Left lung (tissue), 10 donors: ENCODE measurements around the gene HTRA1. TPM values are rescaled to one million over a fixed set of nuclear protein-coding genes. Genes with fewer than 3 reads are reported as not detected.

Experiments
- ATAC-seq: fragments of 200-7000 bp; cut with Tn5 transposase; one replicate; pipeline ENCODE4 v1.9.1; 2020; ENCODE audit warnings: moderate library complexity
- DNase-seq, 4 donors: peaks; one replicate each; pipeline ENCODE4 v3.0.0-alpha.2; 2013 to 2020
- H3K27ac ChIP-seq, 2 donors: fragments of 200-600 bp; sonication (generic) in 1 of 2; one replicate each; pipeline versions ENCODE4 v1.5.0 to v1.8.0; 2020 to 2021
- H3K27me3 ChIP-seq, 2 donors: fragments of 200-600 bp; sonication (generic) in 1 of 2; one replicate each; pipeline versions ENCODE4 v1.5.0 to v1.8.0; 2020 to 2021
- H3K36me3 ChIP-seq, 2 donors: fragments of 200-600 bp; sonication (generic) in 1 of 2; one replicate each; pipeline versions ENCODE4 v1.5.0 to v1.8.0; 2020 to 2021
- H3K4me1 ChIP-seq, 2 donors: fragments of 200-600 bp; one replicate each; pipeline ENCODE4 v1.8.0; 2021
- H3K4me3 ChIP-seq, 2 donors: fragments of 200-600 bp; sonication (generic) in 1 of 2; one replicate each; pipeline versions ENCODE4 v1.5.0 to v1.8.0; 2020 to 2021; ENCODE audit warnings: mild to moderate bottlenecking in 1 of 2
- H3K9me3 ChIP-seq, 2 donors: fragments of 200-600 bp; sonication (generic) in 1 of 2; one replicate each; pipeline versions ENCODE4 v1.5.0 to v1.8.0; 2020 to 2021
- CTCF ChIP-seq, 2 donors: fragments of 200-600 bp; sonication (generic) in 1 of 2; IDR thresholded peaks; one replicate each; pipeline versions ENCODE4 v1.5.0 to v1.8.0; 2021; ENCODE audit warnings: antibody characterized with exemption in 2 of 2
- intact Hi-C, 2 donors: fragments of 100-400 bp; cut with DNase I; formaldehyde crosslinking; loops; one replicate each; pipeline versions ENCODE4 v1.11.2 to v1.14.2; 2022
- polyA plus RNA-seq, 6 donors: library from polyadenylated mRNA; unstranded; fragments of 120-200 nt; gene quantifications; one replicate each; pipeline ENCODE4 v1.2.1, GENCODE V29; 2013; ENCODE audit not compliant: insufficient read length in 6 of 6
- total RNA-seq, 2 donors: library from RNA; stranded (reverse); fragmentation: NEBNext Ultra II Directional; extraction: Animal tissue kit (Norgen Biotek cat#: 25700); gene quantifications; one replicate each; pipeline ENCODE4 v1.2.1, GENCODE V29; 2021
- donor health status: DM: no; HTN: yes; CAD: no.
- donor health status: DM: no; HTN: no; CAD: no.

The HTRA1 gene
- total and polyA plus RNA-seq, 8 donors: 51.3 to 124 (median 73.0) TPM

- Histone ChIP-seq H3K9me3 (no peaks in the 10 kb centered on the region), H3K27me3 (no peaks in the 10 kb centered on the region), H3K27ac (no peak overlapping the region), H3K4me3 (no peak overlapping the region), H3K4me1 (no peaks in the 10 kb centered on the region), H3K36me3 (peaks cover 0 to 26% of the 10 kb centered on the region in 2 donors)
- no peak for ATAC-seq
- no peak for TF ChIP-seq CTCF (IDR thresholded peaks at IDR 0.05)
- no peak for DNase-seq
- intact Hi-C loops: no loop called here
Observed at GRCh38 chr10:122515588-122516231, 54.4 kb downstream of the HTRA1 start.

- no peak for TF ChIP-seq CTCF (IDR thresholded peaks at IDR 0.05)
- H3K9me3 ChIP-seq: no peaks in the 10 kb centered on the region
- H3K36me3 ChIP-seq: peaks cover 0 to 26% of the 10 kb centered on the region in 2 donors
- H3K27me3 ChIP-seq: no peaks in the 10 kb centered on the region
- H3K4me1 ChIP-seq: no peaks in the 10 kb centered on the region
- DNase-seq: no peak
- no peak for ATAC-seq
- intact Hi-C loops: no loop called here
- no peak overlapping the region for H3K4me3 ChIP-seq
- H3K27ac ChIP-seq: no peak overlapping the region
Observed at GRCh38 chr10:122516734-122517133, 55.4 kb downstream of the HTRA1 start.

- H3K4me3 ChIP-seq: no peak overlapping the region
- no peaks in the 10 kb centered on the region for H3K4me1 ChIP-seq
- no peak overlapping the region for H3K27ac ChIP-seq
- intact Hi-C loops: no loop called here
- no peaks in the 10 kb centered on the region for H3K9me3 ChIP-seq
- no peak for ATAC-seq
- H3K27me3 ChIP-seq: no peaks in the 10 kb centered on the region
- no peak for TF ChIP-seq CTCF (IDR thresholded peaks at IDR 0.05)
- no peak for DNase-seq
- peaks cover 0 to 19% of the 10 kb centered on the region in 2 donors for H3K36me3 ChIP-seq
Observed at GRCh38 chr10:122519144-122519543, 57.8 kb downstream of the HTRA1 start.

- Histone ChIP-seq H3K9me3 (no peaks in the 10 kb centered on the region), H3K4me1 (no peaks in the 10 kb centered on the region), H3K36me3 (peaks cover 0 to 19% of the 10 kb centered on the region in 2 donors), H3K27me3 (no peaks in the 10 kb centered on the region), H3K27ac (no peak overlapping the region), H3K4me3 (no peak overlapping the region)
- intact Hi-C loops: no loop called here
- no peak for TF ChIP-seq CTCF (IDR thresholded peaks at IDR 0.05)
- DNase-seq: no peak
- ATAC-seq: no peak
Observed at GRCh38 chr10:122519873-122520272, 58.5 kb downstream of the HTRA1 start.

GRCh38 chr10:122521011-122521410 is 59.7 kb downstream of the HTRA1 start:
- H3K4me1 ChIP-seq: no peaks in the 10 kb centered on the region
- peaks cover 0 to 9% of the 10 kb centered on the region in 2 donors for H3K36me3 ChIP-seq
- no peak overlapping the region for H3K4me3 ChIP-seq
- no peak for TF ChIP-seq CTCF (IDR thresholded peaks at IDR 0.05)
- H3K9me3 ChIP-seq: no peaks in the 10 kb centered on the region
- no peak overlapping the region for H3K27ac ChIP-seq
- ATAC-seq: no peak
- H3K27me3 ChIP-seq: no peaks in the 10 kb centered on the region
- DNase-seq: no peak
- intact Hi-C loops: no loop called here
